OCI-LY1 (cell line): ENCODE results near the gene HYDIN.
"Not testable (repeated sequence)": the region's sequence is repeated elsewhere in the genome, so short reads cannot be mapped to it uniquely, and the experiment has no call there.

Experiments
- EZH2 ChIP-seq: fragments of 200-600 bp; sonication (generic), shearing (Covaris generic); IDR thresholded peaks from 2 replicates; pipeline ENCODE4 v1.8.0; 2017; ENCODE audit warnings: borderline replicate concordance, mixed run types, mild to moderate bottlenecking, antibody characterized with exemption, low read length, moderate library complexity, mixed read lengths
- TF ChIP-seq, protein P1 (sequence below): fragments of 200-600 bp; sonication (generic), shearing (Covaris generic); IDR thresholded peaks from 2 replicates; pipeline ENCODE4 v1.5.1; 2017; ENCODE audit warnings: mild to moderate bottlenecking, antibody characterized with exemption, low read length, moderate library complexity, mixed read lengths

DNA sequence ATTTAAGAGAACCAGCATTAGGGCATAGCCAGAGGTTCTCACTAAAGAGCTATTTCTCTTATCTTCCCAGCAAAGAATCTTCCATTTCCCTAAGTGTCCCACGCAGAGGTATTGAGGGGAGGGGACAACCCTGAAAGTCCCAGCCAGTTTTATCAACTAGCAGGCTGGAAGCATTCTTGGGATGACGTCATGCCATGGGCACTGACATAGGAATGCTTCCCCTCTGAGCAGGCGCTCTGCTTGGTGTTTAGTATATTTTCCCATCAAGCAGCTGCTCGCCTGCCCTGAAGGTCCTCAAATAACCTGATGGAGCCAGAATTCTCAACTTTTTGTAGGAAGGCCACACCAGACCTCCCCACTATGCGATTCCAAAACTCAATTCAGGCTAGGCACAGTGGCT lies 276.7 kb downstream of the HYDIN start:
- not testable (repeated sequence) for TF ChIP-seq EZH2
- TF ChIP-seq, protein P1, sequence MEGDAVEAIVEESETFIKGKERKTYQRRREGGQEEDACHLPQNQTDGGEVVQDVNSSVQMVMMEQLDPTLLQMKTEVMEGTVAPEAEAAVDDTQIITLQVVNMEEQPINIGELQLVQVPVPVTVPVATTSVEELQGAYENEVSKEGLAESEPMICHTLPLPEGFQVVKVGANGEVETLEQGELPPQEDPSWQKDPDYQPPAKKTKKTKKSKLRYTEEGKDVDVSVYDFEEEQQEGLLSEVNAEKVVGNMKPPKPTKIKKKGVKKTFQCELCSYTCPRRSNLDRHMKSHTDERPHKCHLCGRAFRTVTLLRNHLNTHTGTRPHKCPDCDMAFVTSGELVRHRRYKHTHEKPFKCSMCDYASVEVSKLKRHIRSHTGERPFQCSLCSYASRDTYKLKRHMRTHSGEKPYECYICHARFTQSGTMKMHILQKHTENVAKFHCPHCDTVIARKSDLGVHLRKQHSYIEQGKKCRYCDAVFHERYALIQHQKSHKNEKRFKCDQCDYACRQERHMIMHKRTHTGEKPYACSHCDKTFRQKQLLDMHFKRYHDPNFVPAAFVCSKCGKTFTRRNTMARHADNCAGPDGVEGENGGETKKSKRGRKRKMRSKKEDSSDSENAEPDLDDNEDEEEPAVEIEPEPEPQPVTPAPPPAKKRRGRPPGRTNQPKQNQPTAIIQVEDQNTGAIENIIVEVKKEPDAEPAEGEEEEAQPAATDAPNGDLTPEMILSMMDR, result not testable (repeated sequence)
